Ishikawa (cell line): Measurements from ENCODE around the gene FBH1.
A peak's percentile ranks its signal among the peaks of the same experiment; 100 is the strongest.

Experiments used
- CEBPB ChIP-seq: IDR thresholded peaks from 2 replicates; pipeline ENCODE4 v1.6.1; 2012
- CREB1 ChIP-seq: IDR thresholded peaks from 2 replicates; pipeline ENCODE4 v1.6.1; 2012; ENCODE audit warnings: low read depth
- EGR1 ChIP-seq: IDR thresholded peaks from 2 replicates; pipeline ENCODE4 v1.6.1; 2012
- EP300 ChIP-seq: IDR thresholded peaks from 2 replicates; pipeline ENCODE4 v1.6.1; 2012; ENCODE audit warnings: borderline replicate concordance
- FOXM1 ChIP-seq: IDR thresholded peaks from 2 replicates; pipeline ENCODE4 v1.6.1; 2012; ENCODE audit warnings: low read depth, borderline replicate concordance
- NFIC ChIP-seq: IDR thresholded peaks from 2 replicates; pipeline ENCODE4 v1.6.1; 2012
- RAD21 ChIP-seq: IDR thresholded peaks from 2 replicates; pipeline ENCODE4 v1.6.1; 2012; ENCODE audit warnings: low read depth
- TAF1 ChIP-seq: IDR thresholded peaks from 2 replicates; pipeline ENCODE4 v1.6.1; 2012; ENCODE audit warnings: low read depth, mild to moderate bottlenecking
- TCF12 ChIP-seq: IDR thresholded peaks from 2 replicates; pipeline ENCODE4 v1.6.1; 2012; ENCODE audit warnings: low read depth
- TEAD4 ChIP-seq: IDR thresholded peaks from 2 replicates; pipeline ENCODE4 v1.6.1; 2012
- YY1 ChIP-seq: IDR thresholded peaks from 2 replicates; pipeline ENCODE4 v1.6.1; 2012; ENCODE audit warnings: low read depth
- ZBTB7A ChIP-seq: IDR thresholded peaks from 2 replicates; pipeline ENCODE4 v1.6.1; 2012; ENCODE audit warnings: low read depth
- TF ChIP-seq, protein P1 (sequence below): IDR thresholded peaks from 2 replicates; pipeline ENCODE4 v1.6.1; 2012
- TF ChIP-seq, protein P2 (sequence below): IDR thresholded peaks from 2 replicates; pipeline ENCODE4 v1.6.1; 2012
- TF ChIP-seq, protein P3 (sequence below): IDR thresholded peaks from 2 replicates; pipeline ENCODE4 v1.6.1; 2012; ENCODE audit warnings: low read depth, mild to moderate bottlenecking

The FBH1 gene

GRCh38 chr10:5958675-5959074 lies 68.6 kb downstream of the FBH1 start:
- TF ChIP-seq TEAD4 (peak; percentile 38; the same call in 1 of the 2 replicates), EP300 (no peak)

DNA sequence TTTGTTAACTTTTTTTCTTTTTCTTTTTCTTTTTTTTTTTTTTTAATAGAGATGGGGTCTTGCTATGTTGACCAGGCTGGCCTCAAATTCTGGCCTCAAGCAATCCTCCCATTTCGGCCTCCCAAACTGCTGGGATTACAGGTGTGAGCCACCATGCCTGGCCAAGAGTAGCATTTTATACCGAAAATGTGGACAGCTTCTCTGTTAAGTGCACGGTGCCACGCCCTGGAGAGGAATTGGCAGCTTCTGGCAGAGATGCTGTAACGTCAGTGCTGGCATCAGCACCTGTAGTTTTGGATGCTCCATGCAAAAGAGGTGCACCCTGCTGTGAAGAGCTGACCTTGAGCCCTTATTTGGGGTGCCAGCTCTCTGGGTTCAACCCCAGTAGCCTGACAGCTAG lies 69.1 kb downstream of the FBH1 start:
- TF ChIP-seq EGR1 (no peak), RAD21 (no peak), EP300 (no peak), CREB1 (no peak), TCF12 (no peak), CEBPB (no peak), ZBTB7A (no peak), FOXM1 (no peak), YY1 (no peak)
- TF ChIP-seq, protein P1, sequence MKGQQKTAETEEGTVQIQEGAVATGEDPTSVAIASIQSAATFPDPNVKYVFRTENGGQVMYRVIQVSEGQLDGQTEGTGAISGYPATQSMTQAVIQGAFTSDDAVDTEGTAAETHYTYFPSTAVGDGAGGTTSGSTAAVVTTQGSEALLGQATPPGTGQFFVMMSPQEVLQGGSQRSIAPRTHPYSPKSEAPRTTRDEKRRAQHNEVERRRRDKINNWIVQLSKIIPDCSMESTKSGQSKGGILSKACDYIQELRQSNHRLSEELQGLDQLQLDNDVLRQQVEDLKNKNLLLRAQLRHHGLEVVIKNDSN: no peak
- TF ChIP-seq, protein P2, sequence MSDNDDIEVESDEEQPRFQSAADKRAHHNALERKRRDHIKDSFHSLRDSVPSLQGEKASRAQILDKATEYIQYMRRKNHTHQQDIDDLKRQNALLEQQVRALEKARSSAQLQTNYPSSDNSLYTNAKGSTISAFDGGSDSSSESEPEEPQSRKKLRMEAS: no peak
- TF ChIP-seq, protein P3, sequence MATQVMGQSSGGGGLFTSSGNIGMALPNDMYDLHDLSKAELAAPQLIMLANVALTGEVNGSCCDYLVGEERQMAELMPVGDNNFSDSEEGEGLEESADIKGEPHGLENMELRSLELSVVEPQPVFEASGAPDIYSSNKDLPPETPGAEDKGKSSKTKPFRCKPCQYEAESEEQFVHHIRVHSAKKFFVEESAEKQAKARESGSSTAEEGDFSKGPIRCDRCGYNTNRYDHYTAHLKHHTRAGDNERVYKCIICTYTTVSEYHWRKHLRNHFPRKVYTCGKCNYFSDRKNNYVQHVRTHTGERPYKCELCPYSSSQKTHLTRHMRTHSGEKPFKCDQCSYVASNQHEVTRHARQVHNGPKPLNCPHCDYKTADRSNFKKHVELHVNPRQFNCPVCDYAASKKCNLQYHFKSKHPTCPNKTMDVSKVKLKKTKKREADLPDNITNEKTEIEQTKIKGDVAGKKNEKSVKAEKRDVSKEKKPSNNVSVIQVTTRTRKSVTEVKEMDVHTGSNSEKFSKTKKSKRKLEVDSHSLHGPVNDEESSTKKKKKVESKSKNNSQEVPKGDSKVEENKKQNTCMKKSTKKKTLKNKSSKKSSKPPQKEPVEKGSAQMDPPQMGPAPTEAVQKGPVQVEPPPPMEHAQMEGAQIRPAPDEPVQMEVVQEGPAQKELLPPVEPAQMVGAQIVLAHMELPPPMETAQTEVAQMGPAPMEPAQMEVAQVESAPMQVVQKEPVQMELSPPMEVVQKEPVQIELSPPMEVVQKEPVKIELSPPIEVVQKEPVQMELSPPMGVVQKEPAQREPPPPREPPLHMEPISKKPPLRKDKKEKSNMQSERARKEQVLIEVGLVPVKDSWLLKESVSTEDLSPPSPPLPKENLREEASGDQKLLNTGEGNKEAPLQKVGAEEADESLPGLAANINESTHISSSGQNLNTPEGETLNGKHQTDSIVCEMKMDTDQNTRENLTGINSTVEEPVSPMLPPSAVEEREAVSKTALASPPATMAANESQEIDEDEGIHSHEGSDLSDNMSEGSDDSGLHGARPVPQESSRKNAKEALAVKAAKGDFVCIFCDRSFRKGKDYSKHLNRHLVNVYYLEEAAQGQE: no peak

DNA sequence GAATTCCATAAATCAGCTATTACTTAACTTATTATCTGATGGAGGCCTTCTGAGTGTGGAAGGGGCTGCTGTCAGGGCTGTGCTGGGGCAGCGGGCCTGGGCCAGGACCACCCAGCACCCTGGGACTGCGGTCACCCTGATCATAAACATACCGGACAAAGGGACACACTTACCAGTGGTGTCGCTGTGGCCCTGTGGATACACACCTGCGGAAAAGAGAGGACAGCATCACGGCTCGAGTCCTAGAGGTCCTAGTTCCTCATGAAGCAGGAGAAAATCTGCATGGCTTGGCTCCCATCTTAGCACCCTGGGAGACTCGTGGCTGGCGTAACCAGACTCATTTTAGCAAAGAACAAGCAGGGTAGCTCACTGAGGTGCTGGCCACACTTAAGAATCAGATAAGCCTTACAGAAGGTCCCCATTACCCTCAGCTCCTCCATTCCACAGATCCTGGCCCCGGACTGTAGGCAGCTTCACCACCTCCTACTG lies 69.6 kb downstream of the FBH1 start:
- TF ChIP-seq TCF12: no peak
- no peak for TF ChIP-seq NFIC
- TF ChIP-seq TEAD4: no peak
- no peak for TF ChIP-seq RAD21
- TF ChIP-seq EP300: no peak

GRCh38 chr10:5960070-5960972 lies 70.3 kb downstream of the FBH1 start:
- TF ChIP-seq, protein P3: no peak
- TF ChIP-seq TEAD4 (no peak), YY1 (no peak), CEBPB (no peak), FOXM1 (no peak), TAF1 (no peak), RAD21 (no peak), NFIC (no peak), EP300 (no peak)
- TF ChIP-seq, protein P2: no peak

GRCh38 chr10:5961405-5962100 lies 71.5 kb downstream of the FBH1 start:
- TF ChIP-seq NFIC: no peak
- TF ChIP-seq RAD21: no peak
- TF ChIP-seq YY1: no peak
- no peak for TF ChIP-seq CEBPB
- TF ChIP-seq EGR1: no peak
- no peak for TF ChIP-seq TCF12
- TF ChIP-seq, protein P3: no peak
- no peak for TF ChIP-seq TAF1
- no peak for TF ChIP-seq EP300
- no peak for TF ChIP-seq ZBTB7A
